Mammary epithelial cell (primary cell): ENCODE data around the gene ALDH2.

ENCODE experiments used
- CTCF ChIP-seq, 2 donors: IDR thresholded peaks in 1 of 2; conservative IDR thresholded peaks in 1 of 2; 2 replicates each; pipeline ENCODE4 v1.5.1; 2011 to 2012; ENCODE audit warnings: inconsistent platforms in 2 of 2, low read length in 2 of 2, mild to moderate bottlenecking in 2 of 2, control low read depth in 1 of 2, low read depth in 1 of 2; ENCODE audit not compliant: insufficient read depth in 1 of 2; ENCODE audit errors: extremely low read depth in 1 of 2
- EZH2 ChIP-seq: IDR thresholded peaks from 2 replicates; pipeline ENCODE4 v1.6.1; 2012; ENCODE audit warnings: low read length, inconsistent platforms, borderline replicate concordance

GRCh38 chr12:111799758-111800157, 33.0 kb downstream of the ALDH2 start:
- TF ChIP-seq CTCF (conservative IDR thresholded peaks at IDR 0.05 in 1 of 2, IDR thresholded peaks at IDR 0.05 in 1 of 2; ENCODE audit: extremely low read depth in 1 of 2, insufficient read depth in 1 of 2, low read depth in 1 of 2, low read length in 2 of 2), result no peak
- no peak for TF ChIP-seq EZH2
